ENCODE results near the gene S100A11. TPM values are rescaled to one million over a fixed set of nuclear protein-coding genes. Genes with fewer than 3 reads are reported as not detected.

The S100A11 gene
- total and polyA plus RNA-seq, 2 donors from 2014 or later: 835 to 925 TPM

DNA sequence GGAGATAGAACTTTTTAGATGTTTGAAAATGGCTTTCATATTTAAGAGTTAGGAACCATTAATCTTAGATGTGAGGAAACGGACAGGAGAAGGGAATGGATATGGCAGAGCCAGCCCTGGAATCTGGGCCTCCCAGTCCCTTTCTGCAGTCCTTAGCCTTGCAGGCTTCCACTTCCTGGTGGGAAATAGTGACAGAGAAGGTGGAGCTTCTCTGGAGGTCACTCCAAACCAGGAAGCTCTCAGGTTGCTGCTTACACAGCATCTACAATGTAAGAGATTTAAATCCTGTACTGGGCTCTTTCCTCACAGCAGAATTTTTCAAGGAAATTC, 2.5 kb downstream of the S100A11 start:
- peak overlapping the region; percentile 37 to 95 for H3K27ac ChIP-seq (ENCODE audit: low read depth in 2 of 2, low read length in 2 of 2)
- peaks cover 7 to 17% (median 11%) of the 10 kb centered on the region in 3 donors for H3K36me3 ChIP-seq (ENCODE audit: control insufficient read depth in 2 of 3, insufficient read depth in 3 of 3, low read length in 3 of 3)
- H3K4me1 ChIP-seq (ENCODE audit: control insufficient read depth in 2 of 3, insufficient read depth in 2 of 3, low read depth in 1 of 3, low read length in 3 of 3): peaks cover 0 to 6% (median 5%) of the 10 kb centered on the region in 3 donors
- H3K9ac ChIP-seq (ENCODE audit: low read length in 3 of 3): peak overlapping the region in 1 of 3 donors; percentile 38
- DNase-seq (no peak), FAIRE-seq (no peak)
- H3K27me3 ChIP-seq (ENCODE audit: control insufficient read depth, insufficient read depth, low read length): no peaks in the 10 kb centered on the region
- no peaks in the 10 kb centered on the region for H3K9me3 ChIP-seq (ENCODE audit: control insufficient read depth in 2 of 3, insufficient read depth in 1 of 3, low read length in 3 of 3)
- H3K4me3 ChIP-seq (ENCODE audit: low read length in 3 of 3): peak overlapping the region in 2 of 3 donors; percentile 3 to 83
- intact Hi-C loops (cut with DNase I): no loop called here
- TF ChIP-seq, protein P1, sequence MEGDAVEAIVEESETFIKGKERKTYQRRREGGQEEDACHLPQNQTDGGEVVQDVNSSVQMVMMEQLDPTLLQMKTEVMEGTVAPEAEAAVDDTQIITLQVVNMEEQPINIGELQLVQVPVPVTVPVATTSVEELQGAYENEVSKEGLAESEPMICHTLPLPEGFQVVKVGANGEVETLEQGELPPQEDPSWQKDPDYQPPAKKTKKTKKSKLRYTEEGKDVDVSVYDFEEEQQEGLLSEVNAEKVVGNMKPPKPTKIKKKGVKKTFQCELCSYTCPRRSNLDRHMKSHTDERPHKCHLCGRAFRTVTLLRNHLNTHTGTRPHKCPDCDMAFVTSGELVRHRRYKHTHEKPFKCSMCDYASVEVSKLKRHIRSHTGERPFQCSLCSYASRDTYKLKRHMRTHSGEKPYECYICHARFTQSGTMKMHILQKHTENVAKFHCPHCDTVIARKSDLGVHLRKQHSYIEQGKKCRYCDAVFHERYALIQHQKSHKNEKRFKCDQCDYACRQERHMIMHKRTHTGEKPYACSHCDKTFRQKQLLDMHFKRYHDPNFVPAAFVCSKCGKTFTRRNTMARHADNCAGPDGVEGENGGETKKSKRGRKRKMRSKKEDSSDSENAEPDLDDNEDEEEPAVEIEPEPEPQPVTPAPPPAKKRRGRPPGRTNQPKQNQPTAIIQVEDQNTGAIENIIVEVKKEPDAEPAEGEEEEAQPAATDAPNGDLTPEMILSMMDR (IDR thresholded peaks at IDR 0.05; ENCODE audit: borderline replicate concordance, extremely low read depth, insufficient read depth): no peak

DNA sequence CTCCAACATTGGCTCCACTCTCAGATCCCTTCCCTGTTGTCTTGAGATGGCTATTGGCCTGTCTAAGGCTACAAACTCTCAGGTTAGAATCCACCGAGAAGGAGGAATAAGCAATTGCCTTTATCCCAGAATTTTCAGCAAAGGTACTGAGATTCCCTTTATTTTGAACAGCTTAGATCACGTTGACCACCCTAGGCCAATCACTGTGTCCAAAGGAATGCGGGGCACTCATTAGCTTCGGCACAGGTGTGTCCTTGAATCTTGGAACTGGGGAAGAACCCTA, 6.9 kb downstream of the S100A11 start:
- DNase-seq (no peak), FAIRE-seq (no peak)
- H3K36me3 ChIP-seq (ENCODE audit: control insufficient read depth in 2 of 3, insufficient read depth in 3 of 3, low read length in 3 of 3): peaks cover 7 to 17% (median 11%) of the 10 kb centered on the region in 3 donors
- no peak overlapping the region for H3K9ac ChIP-seq (ENCODE audit: low read length in 3 of 3)
- intact Hi-C loops (cut with DNase I): no loop called here
- H3K27me3 ChIP-seq (ENCODE audit: control insufficient read depth, insufficient read depth, low read length): no peaks in the 10 kb centered on the region
- no peaks in the 10 kb centered on the region for H3K9me3 ChIP-seq (ENCODE audit: control insufficient read depth in 2 of 3, insufficient read depth in 1 of 3, low read length in 3 of 3)
- H3K27ac ChIP-seq (ENCODE audit: low read depth in 2 of 2, low read length in 2 of 2): no peak overlapping the region
- TF ChIP-seq, protein P1 (IDR thresholded peaks at IDR 0.05; ENCODE audit: borderline replicate concordance, extremely low read depth, insufficient read depth): no peak
- no peak overlapping the region for H3K4me3 ChIP-seq (ENCODE audit: low read length in 3 of 3)
- peaks cover 0 to 5% (median under 1%) of the 10 kb centered on the region in 3 donors for H3K4me1 ChIP-seq (ENCODE audit: control insufficient read depth in 2 of 3, insufficient read depth in 2 of 3, low read depth in 1 of 3, low read length in 3 of 3)

DNA sequence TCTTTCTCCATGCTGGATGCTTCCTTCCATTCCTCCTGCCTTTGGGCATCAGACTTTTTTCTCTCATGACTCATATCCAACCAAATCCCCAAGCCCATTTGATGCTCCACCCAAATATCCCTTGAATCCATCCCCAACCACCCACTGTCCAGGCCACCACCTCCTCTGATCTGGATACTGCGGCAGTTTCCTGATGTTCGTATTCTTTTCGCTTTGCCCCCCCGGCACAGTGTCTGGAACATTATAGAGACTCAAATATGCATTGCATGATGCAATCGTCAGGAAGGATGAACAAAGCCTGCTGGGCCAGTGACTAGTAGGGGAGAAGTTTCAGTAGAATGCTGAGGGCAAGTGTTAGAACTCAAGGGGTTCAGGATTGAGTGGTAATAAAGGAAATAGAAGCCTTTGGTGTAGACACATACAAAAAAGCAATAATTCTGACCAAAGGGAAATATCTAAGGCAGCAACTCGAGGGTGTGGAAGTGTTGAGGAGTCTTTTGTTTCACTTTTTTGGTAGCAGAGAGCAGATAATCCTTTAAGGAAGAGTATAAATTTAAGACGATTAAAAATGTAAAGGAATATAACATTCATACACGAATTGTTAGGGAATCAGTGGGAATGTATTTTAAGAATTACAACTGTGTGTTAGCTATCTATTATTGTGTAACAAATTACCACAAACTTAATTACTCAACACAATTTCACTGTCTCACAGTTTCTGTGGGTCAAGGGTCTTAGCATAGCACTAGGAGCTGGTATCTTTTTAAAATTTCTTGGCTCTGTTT, 7.5 kb downstream of the S100A11 start:
- intact Hi-C loops (cut with DNase I): no loop called here
- Histone ChIP-seq H3K27me3 (ENCODE audit: control insufficient read depth, insufficient read depth, low read length) (no peaks in the 10 kb centered on the region), H3K9me3 (ENCODE audit: control insufficient read depth in 2 of 3, insufficient read depth in 1 of 3, low read length in 3 of 3) (no peaks in the 10 kb centered on the region), H3K36me3 (ENCODE audit: control insufficient read depth in 2 of 3, insufficient read depth in 3 of 3, low read length in 3 of 3) (peaks cover 7 to 17% (median 11%) of the 10 kb centered on the region in 3 donors), H3K4me3 (ENCODE audit: low read length in 3 of 3) (no peak overlapping the region), H3K27ac (ENCODE audit: low read depth in 2 of 2, low read length in 2 of 2) (no peak overlapping the region), H3K9ac (ENCODE audit: low read length in 3 of 3) (no peak overlapping the region), H3K4me1 (ENCODE audit: control insufficient read depth in 2 of 3, insufficient read depth in 2 of 3, low read depth in 1 of 3, low read length in 3 of 3) (peaks cover 0 to 5% (median 0%) of the 10 kb centered on the region in 3 donors)
- FAIRE-seq: no peak
- no peak for DNase-seq
- TF ChIP-seq, protein P1 (IDR thresholded peaks at IDR 0.05; ENCODE audit: borderline replicate concordance, extremely low read depth, insufficient read depth): no peak
